GM12878 (cell line): ENCODE results near the gene MAP7D2. TPM values are rescaled to one million over a fixed set of nuclear protein-coding genes. Genes with fewer than 3 reads are reported as not detected.

Source experiments
- ATAC-seq: fragments of 200-7000 bp; cut with Tn5 transposase; 3 replicates; pipeline ENCODE4 v1.9.1; 2020; ENCODE audit warnings: mild to moderate bottlenecking, moderate library complexity
- BruUV-seq: library from RNA; stranded (reverse); fragments of 400-500 nt; replicated peaks from 2 replicates; lab custom pipeline; 2021; lab: Mats Ljungman, UMichigan
- CTCF ChIA-PET: fragments of 300-600 bp; sonication (Branson Sonifier 250); formaldehyde crosslinking; extraction: SDS; loops from one replicate; lab custom pipeline; 2021; ENCODE audit warnings: inconsistent platforms; lab: Yijun Ruan, JAX
- POLR2A ChIA-PET: fragments of 350-600 bp; formaldehyde crosslinking; extraction: SDS; loops from one replicate; lab custom pipeline; 2021; ENCODE audit warnings: inconsistent platforms; lab: Charles Lee
- RAD21 ChIA-PET: fragments of 300-600 bp; sonication (Branson Sonifier 250); formaldehyde crosslinking; loops from one replicate; lab custom pipeline; 2023; ENCODE audit warnings: antibody characterized with exemption; ENCODE audit not compliant: unreplicated experiment; lab: Charles Lee
- SMC1A ChIA-PET: fragments of 300-600 bp; sonication (Branson Sonifier 250); formaldehyde crosslinking; loops from one replicate; lab custom pipeline; 2023; ENCODE audit not compliant: unreplicated experiment, uncharacterized antibody; lab: Charles Lee
- DNase-seq: peaks from one replicate; pipeline ENCODE4 v3.0.0-alpha.2; 2011; ENCODE audit warnings: low read depth, low spot score
- FAIRE-seq: peaks from 3 replicates; lab custom pipeline; 2011; peaks lifted over from hg19 to GRCh38; lab: Jason Lieb, UNC
- H2AFZ ChIP-seq: 2 replicates; pipeline ENCODE4 v1.6.0; 2011; ENCODE audit warnings: low read depth, low read length, control low read depth; ENCODE audit not compliant: control insufficient read depth
- H3K27ac ChIP-seq: 2 replicates; pipeline ENCODE4 v1.5.1; 2011; ENCODE audit warnings: control low read depth; ENCODE audit not compliant: control insufficient read depth, insufficient read depth
- H3K27me3 ChIP-seq, 2 experiments: replicated peaks in 1 of 2; 2 replicates each; pipeline versions ENCODE4 v1.6.0 to v1.6.1; 2011; ENCODE audit warnings: low read length in 1 of 2; ENCODE audit not compliant: control insufficient read depth in 2 of 2, insufficient read depth in 2 of 2
- H3K36me3 ChIP-seq, 2 experiments: 2 replicates each; pipeline ENCODE4 v1.5.1; 2011; ENCODE audit warnings: low read length in 1 of 2; ENCODE audit not compliant: control insufficient read depth in 2 of 2, insufficient read depth in 2 of 2
- H3K4me1 ChIP-seq: 2 replicates; pipeline ENCODE4 v1.6.1; 2011; ENCODE audit warnings: mild to moderate bottlenecking, low read length, moderate library complexity, mixed read lengths; ENCODE audit not compliant: control insufficient read depth, insufficient read depth
- H3K4me2 ChIP-seq: 2 replicates; pipeline ENCODE4 v1.6.0; 2011; ENCODE audit warnings: control low read depth; ENCODE audit not compliant: control insufficient read depth, insufficient read depth
- H3K4me3 ChIP-seq: fragments of 200-600 bp; sonication (generic); 2 replicates; pipeline ENCODE4 v1.5.1; 2016
- H3K79me2 ChIP-seq: 2 replicates; pipeline ENCODE4 v1.6.0; 2011; ENCODE audit warnings: low read length; ENCODE audit not compliant: control insufficient read depth, insufficient read depth
- H3K9ac ChIP-seq: 2 replicates; pipeline ENCODE4 v1.8.0; 2011; ENCODE audit warnings: low read length, control low read depth, mixed read lengths; ENCODE audit not compliant: control insufficient read depth, insufficient read depth
- H3K9me3 ChIP-seq: replicated peaks from 3 replicates; pipeline ENCODE4 v1.5.1; 2011; ENCODE audit warnings: mild to moderate bottlenecking, low read length; ENCODE audit not compliant: control insufficient read depth, insufficient read depth
- H4K20me1 ChIP-seq: 2 replicates; pipeline ENCODE4 v1.6.0; 2011; ENCODE audit not compliant: control insufficient read depth, insufficient read depth
- CEBPB ChIP-seq, 2 experiments: fragments of 150-350 bp in 1 of 2; IDR thresholded peaks; 2 replicates each; pipeline ENCODE4 v1.6.1; 2012 to 2014; ENCODE audit warnings: low read depth in 2 of 2, low read length in 2 of 2, borderline replicate concordance in 1 of 2, inconsistent platforms in 1 of 2
- DPF2 ChIP-seq: fragments of 450-650 bp; IDR thresholded peaks from 2 replicates; pipeline ENCODE4 v1.6.1; 2017; ENCODE audit warnings: mild to moderate bottlenecking
- EP300 ChIP-seq, 2 experiments: fragments of 150-350 bp in 1 of 2; IDR thresholded peaks; 2 replicates each; pipeline ENCODE4 v1.6.1; 2011 to 2012; ENCODE audit warnings: low read depth in 2 of 2, low read length in 2 of 2, borderline replicate concordance in 1 of 2, improper control_type of control experiment in 1 of 2, inconsistent platforms in 1 of 2; ENCODE audit not compliant: control insufficient read depth in 1 of 2
- ETV6 ChIP-seq, 2 experiments: fragments of 450-650 bp in 1 of 2; IDR thresholded peaks in 1 of 2; conservative IDR thresholded peaks in 1 of 2; 2 replicates each; pipeline ENCODE4 v1.6.1; 2014; ENCODE audit warnings: antibody characterized with exemption in 1 of 2, borderline replicate concordance in 1 of 2, low read depth in 1 of 2, mild to moderate bottlenecking in 1 of 2, moderate library complexity in 1 of 2
- FOS ChIP-seq: IDR thresholded peaks from 3 replicates; pipeline ENCODE4 v1.6.1; 2011; ENCODE audit warnings: borderline replicate concordance; ENCODE audit not compliant: insufficient read length; ENCODE audit errors: extremely low read depth
- IRF4 ChIP-seq: IDR thresholded peaks from 2 replicates; pipeline ENCODE4 v1.6.1; 2011; ENCODE audit warnings: low read depth, low read length
- JUNB ChIP-seq: IDR thresholded peaks from 2 replicates; pipeline ENCODE4 v1.6.1; 2016; ENCODE audit warnings: antibody characterized with exemption, mild to moderate bottlenecking
- NR2C2 ChIP-seq: IDR thresholded peaks from 2 replicates; pipeline ENCODE4 v1.6.1; 2011; ENCODE audit warnings: borderline replicate concordance, low read depth; ENCODE audit not compliant: control insufficient read depth, insufficient read length
- RAD21 ChIP-seq: IDR thresholded peaks from 2 replicates; pipeline ENCODE4 v1.6.1; 2011; ENCODE audit warnings: mild to moderate bottlenecking, low read depth, low read length, moderate library complexity; ENCODE audit not compliant: insufficient read depth
- RFX5 ChIP-seq: IDR thresholded peaks from 2 replicates; pipeline ENCODE4 v1.6.1; 2011; ENCODE audit warnings: low read depth, low read length, improper control_type of control experiment
- ZSCAN29 ChIP-seq: fragments of 450-650 bp; IDR thresholded peaks from 2 replicates; pipeline ENCODE4 v1.6.1; 2017; ENCODE audit warnings: mild to moderate bottlenecking, moderate library complexity
- WGBS: methylation state at CpG from one replicate; pipeline ENCODE4 v1.1.6; 2016; ENCODE audit warnings: low lambda C conversion rate; ENCODE audit not compliant: insufficient replicate concordance, insufficient coverage; ENCODE audit errors: missing lambda C conversion rate; 5-methylcytosine and 5-hydroxymethylcytosine counted together
- in situ Hi-C: fragments of 300-500 bp; cut with MboI; formaldehyde crosslinking; loops from 9 replicates; pipeline ENCODE4 v1.14.3; 2018; ENCODE audit warnings: mixed read lengths
- intact Hi-C: fragments of 100-400 bp; cut with micrococcal nuclease; formaldehyde crosslinking; loops from one replicate; pipeline ENCODE4 v1.14.2; 2022; ENCODE audit not compliant: unreplicated experiment
- polyA plus RNA-seq, 11 experiments: library from polyadenylated mRNA; depleted of rRNA in 4 of 11; unstranded in 6 of 11; stranded (reverse) in 5 of 11; fragments of >200 nt; fragmentation: Nextera tagmentation in 4 of 11; fragmentation: Illumina TruSeq in 1 of 11; extraction: Ambion mirVana in 4 of 11; extraction: Trizol in 1 of 11; gene quantifications; 1 replicate in 1 of 11; 2 replicates in 10 of 11; pipeline versions ENCODE4 v1.2.1 to v1.2.3, GENCODE V29; 2011 to 2016; ENCODE audit warnings: inconsistent platforms in 2 of 11, missing spikeins in 2 of 11, low read depth in 1 of 11
- total RNA-seq, 4 experiments: library from RNA; depleted of rRNA in 3 of 4; stranded (reverse); fragments of >200 nt in 3 of 4; fragmentation: Illumina TruSeq in 1 of 4; extraction: Trizol in 1 of 4; gene quantifications; 2 replicates each; pipeline versions ENCODE4 v1.2.1 to v1.2.3, GENCODE V29; 2013 to 2021
- TF ChIP-seq, protein P1 (sequence below): fragments of 450-650 bp; IDR thresholded peaks from 2 replicates; pipeline ENCODE4 v1.6.1; 2017; ENCODE audit warnings: low read depth, mild to moderate bottlenecking, moderate library complexity
- TF ChIP-seq, protein P2 (sequence below): fragments of 450-650 bp; IDR thresholded peaks from 2 replicates; pipeline ENCODE4 v1.6.1; 2017; ENCODE audit warnings: mild to moderate bottlenecking
- TF ChIP-seq, protein P3 (sequence below): IDR thresholded peaks from 2 replicates; pipeline ENCODE4 v1.6.1; 2012; ENCODE audit warnings: low read length, inconsistent platforms
- TF ChIP-seq, protein P4 (sequence below): fragments of 450-650 bp; IDR thresholded peaks from 2 replicates; pipeline ENCODE4 v1.6.1; 2014; ENCODE audit warnings: mild to moderate bottlenecking

Gene MAP7D2
- total and polyA plus RNA-seq, 10 of the 15 experiments (the other 5 are each of a cell fraction or from before 2014, with no cell fraction given), result 0.06 to 18.4 (median 0.22) TPM

- ChIA-PET CTCF (no interaction called here), POLR2A (no interaction called here), SMC1A (no interaction called here), RAD21 (no interaction called here)
- no peak for FAIRE-seq
- Histone ChIP-seq H4K20me1 (no peaks in the 10 kb centered on the region), H3K27ac (no peak overlapping the region), H3K9me3 (no peaks in the 10 kb centered on the region), H2AFZ (no peak overlapping the region), H3K9ac (no peak overlapping the region), H3K27me3 (no peaks in the 10 kb centered on the region; a peak in 1 of 4 replicates), H3K4me3 (no peak overlapping the region), H3K36me3 (no peaks in the 10 kb centered on the region), H3K4me2 (no peak overlapping the region), H3K4me1 (no peaks in the 10 kb centered on the region), H3K79me2 (no peaks in the 10 kb centered on the region)
- TF ChIP-seq NR2C2 (no peak), DPF2 (no peak), ZSCAN29 (no peak), IRF4 (no peak), RAD21 (no peak), CEBPB (IDR thresholded peaks at IDR 0.05; ENCODE audit: borderline replicate concordance in 1 of 2, low read depth in 2 of 2, low read length in 2 of 2) (no peak), EP300 (IDR thresholded peaks at IDR 0.05; ENCODE audit: borderline replicate concordance in 1 of 2, control insufficient read depth in 1 of 2, low read depth in 2 of 2, low read length in 2 of 2) (no peak), FOS (no peak), RFX5 (no peak), ETV6 (conservative IDR thresholded peaks at IDR 0.05 in 1 of 2, IDR thresholded peaks at IDR 0.05 in 1 of 2; ENCODE audit: borderline replicate concordance in 1 of 2, low read depth in 1 of 2) (no peak), JUNB (no peak)
- TF ChIP-seq, protein P1, sequence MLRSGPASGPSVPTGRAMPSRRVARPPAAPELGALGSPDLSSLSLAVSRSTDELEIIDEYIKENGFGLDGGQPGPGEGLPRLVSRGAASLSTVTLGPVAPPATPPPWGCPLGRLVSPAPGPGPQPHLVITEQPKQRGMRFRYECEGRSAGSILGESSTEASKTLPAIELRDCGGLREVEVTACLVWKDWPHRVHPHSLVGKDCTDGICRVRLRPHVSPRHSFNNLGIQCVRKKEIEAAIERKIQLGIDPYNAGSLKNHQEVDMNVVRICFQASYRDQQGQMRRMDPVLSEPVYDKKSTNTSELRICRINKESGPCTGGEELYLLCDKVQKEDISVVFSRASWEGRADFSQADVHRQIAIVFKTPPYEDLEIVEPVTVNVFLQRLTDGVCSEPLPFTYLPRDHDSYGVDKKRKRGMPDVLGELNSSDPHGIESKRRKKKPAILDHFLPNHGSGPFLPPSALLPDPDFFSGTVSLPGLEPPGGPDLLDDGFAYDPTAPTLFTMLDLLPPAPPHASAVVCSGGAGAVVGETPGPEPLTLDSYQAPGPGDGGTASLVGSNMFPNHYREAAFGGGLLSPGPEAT, result no peak
- TF ChIP-seq, protein P2, sequence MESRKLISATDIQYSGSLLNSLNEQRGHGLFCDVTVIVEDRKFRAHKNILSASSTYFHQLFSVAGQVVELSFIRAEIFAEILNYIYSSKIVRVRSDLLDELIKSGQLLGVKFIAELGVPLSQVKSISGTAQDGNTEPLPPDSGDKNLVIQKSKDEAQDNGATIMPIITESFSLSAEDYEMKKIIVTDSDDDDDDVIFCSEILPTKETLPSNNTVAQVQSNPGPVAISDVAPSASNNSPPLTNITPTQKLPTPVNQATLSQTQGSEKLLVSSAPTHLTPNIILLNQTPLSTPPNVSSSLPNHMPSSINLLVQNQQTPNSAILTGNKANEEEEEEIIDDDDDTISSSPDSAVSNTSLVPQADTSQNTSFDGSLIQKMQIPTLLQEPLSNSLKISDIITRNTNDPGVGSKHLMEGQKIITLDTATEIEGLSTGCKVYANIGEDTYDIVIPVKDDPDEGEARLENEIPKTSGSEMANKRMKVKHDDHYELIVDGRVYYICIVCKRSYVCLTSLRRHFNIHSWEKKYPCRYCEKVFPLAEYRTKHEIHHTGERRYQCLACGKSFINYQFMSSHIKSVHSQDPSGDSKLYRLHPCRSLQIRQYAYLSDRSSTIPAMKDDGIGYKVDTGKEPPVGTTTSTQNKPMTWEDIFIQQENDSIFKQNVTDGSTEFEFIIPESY, result no peak
- TF ChIP-seq, protein P3, sequence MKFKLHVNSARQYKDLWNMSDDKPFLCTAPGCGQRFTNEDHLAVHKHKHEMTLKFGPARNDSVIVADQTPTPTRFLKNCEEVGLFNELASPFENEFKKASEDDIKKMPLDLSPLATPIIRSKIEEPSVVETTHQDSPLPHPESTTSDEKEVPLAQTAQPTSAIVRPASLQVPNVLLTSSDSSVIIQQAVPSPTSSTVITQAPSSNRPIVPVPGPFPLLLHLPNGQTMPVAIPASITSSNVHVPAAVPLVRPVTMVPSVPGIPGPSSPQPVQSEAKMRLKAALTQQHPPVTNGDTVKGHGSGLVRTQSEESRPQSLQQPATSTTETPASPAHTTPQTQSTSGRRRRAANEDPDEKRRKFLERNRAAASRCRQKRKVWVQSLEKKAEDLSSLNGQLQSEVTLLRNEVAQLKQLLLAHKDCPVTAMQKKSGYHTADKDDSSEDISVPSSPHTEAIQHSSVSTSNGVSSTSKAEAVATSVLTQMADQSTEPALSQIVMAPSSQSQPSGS, result no peak
- TF ChIP-seq, protein P4, sequence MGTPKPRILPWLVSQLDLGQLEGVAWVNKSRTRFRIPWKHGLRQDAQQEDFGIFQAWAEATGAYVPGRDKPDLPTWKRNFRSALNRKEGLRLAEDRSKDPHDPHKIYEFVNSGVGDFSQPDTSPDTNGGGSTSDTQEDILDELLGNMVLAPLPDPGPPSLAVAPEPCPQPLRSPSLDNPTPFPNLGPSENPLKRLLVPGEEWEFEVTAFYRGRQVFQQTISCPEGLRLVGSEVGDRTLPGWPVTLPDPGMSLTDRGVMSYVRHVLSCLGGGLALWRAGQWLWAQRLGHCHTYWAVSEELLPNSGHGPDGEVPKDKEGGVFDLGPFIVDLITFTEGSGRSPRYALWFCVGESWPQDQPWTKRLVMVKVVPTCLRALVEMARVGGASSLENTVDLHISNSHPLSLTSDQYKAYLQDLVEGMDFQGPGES, result no peak
- in situ Hi-C loops, result no loop called here
- no peak for ATAC-seq
- 61% methylated on average over 10 of the region's 10 CpGs for WGBS
- DNase-seq, result no peak
- intact Hi-C loops, result no loop called here
- no TSS peak for BruUV-seq
These were observed 5.4 kb downstream of the MAP7D2 start for GRCh38 chrX:20111271-20111670.
